CD8-positive, alpha-beta memory T cell (primary cell): Measurements from ENCODE around the gene ZNF22. TPM values are rescaled to one million over a fixed set of nuclear protein-coding genes. Genes with fewer than 3 reads are reported as not detected.
"Not testable (repeated sequence)": the region's sequence is repeated elsewhere in the genome, so short reads cannot be mapped to it uniquely, and the experiment has no call there.

ENCODE experiments used
- CTCF ChIA-PET: fragments of 350-600 bp; sonication (Branson Sonifier 250); formaldehyde crosslinking; loops from one replicate; lab custom pipeline; 2021; ENCODE audit warnings: antibody characterized with exemption; lab: Charles Lee
- POLR2A ChIA-PET: fragments of 350-600 bp; sonication (Branson Sonifier 250); formaldehyde crosslinking; loops from one replicate; lab custom pipeline; 2021; ENCODE audit warnings: antibody characterized with exemption; lab: Charles Lee
- DNase-seq, 5 donors: peaks; one replicate each; pipeline versions ENCODE4 v3.0.0 to v3.0.0-alpha.2; 2020 to 2022; ENCODE audit warnings: mixed read lengths in 1 of 5
- H3K27ac ChIP-seq: one replicate; pipeline ENCODE4 v1.7.0; 2013; ENCODE audit warnings: low read depth, mild to moderate bottlenecking, low read length, moderate library complexity
- H3K27me3 ChIP-seq: 2 replicates; pipeline ENCODE4 v1.7.0; 2013; ENCODE audit warnings: low read length, mild to moderate bottlenecking; ENCODE audit not compliant: insufficient read depth, poor library complexity, severe bottlenecking
- H3K36me3 ChIP-seq: 2 replicates; pipeline ENCODE4 v1.7.0; 2013; ENCODE audit warnings: mild to moderate bottlenecking, low read length, moderate library complexity; ENCODE audit not compliant: insufficient read depth
- H3K4me1 ChIP-seq: 2 replicates; pipeline ENCODE4 v1.7.0; 2013; ENCODE audit warnings: mild to moderate bottlenecking, low read length, moderate library complexity; ENCODE audit not compliant: insufficient read depth
- H3K4me3 ChIP-seq: 2 replicates; pipeline ENCODE4 v1.7.0; 2013; ENCODE audit warnings: mild to moderate bottlenecking, low read length
- H3K9me3 ChIP-seq: 2 replicates; pipeline ENCODE4 v1.7.0; 2013; ENCODE audit warnings: mild to moderate bottlenecking, low read length
- H3K27ac Mint-ChIP-seq, 8 donors: one replicate each; pipeline ENCODE4 v1.8.0; 2020 to 2021; ENCODE audit warnings: mixed read lengths in 8 of 8, mild to moderate bottlenecking in 6 of 8, inconsistent platforms in 3 of 8, moderate library complexity in 3 of 8
- H3K27me3 Mint-ChIP-seq, 2 donors: one replicate each; pipeline ENCODE4 v1.8.0; 2020 to 2021; ENCODE audit warnings: mixed read lengths in 2 of 2, mild to moderate bottlenecking in 1 of 2, moderate library complexity in 1 of 2
- H3K36me3 Mint-ChIP-seq, 3 donors: one replicate each; pipeline ENCODE4 v1.8.0; 2020 to 2021; ENCODE audit warnings: mixed read lengths in 3 of 3, inconsistent platforms in 1 of 3, mild to moderate bottlenecking in 1 of 3
- H3K4me1 Mint-ChIP-seq, 3 donors: one replicate each; pipeline ENCODE4 v1.8.0; 2020 to 2021; ENCODE audit warnings: mixed read lengths in 3 of 3, inconsistent platforms in 1 of 3, mild to moderate bottlenecking in 1 of 3
- H3K4me3 Mint-ChIP-seq, 7 donors: one replicate each; pipeline ENCODE4 v1.8.0; 2020 to 2021; ENCODE audit warnings: mixed read lengths in 7 of 7, mild to moderate bottlenecking in 6 of 7, moderate library complexity in 4 of 7, inconsistent platforms in 2 of 7
- H3K9me3 Mint-ChIP-seq, 5 donors: one replicate each; pipeline ENCODE4 v1.8.0; 2020 to 2022; ENCODE audit warnings: mixed read lengths in 5 of 5, mild to moderate bottlenecking in 3 of 5, moderate library complexity in 2 of 5, inconsistent platforms in 1 of 5
- polyA plus RNA-seq: library from polyadenylated mRNA; unstranded; fragments of 300-500 nt; fragmentation: Illumina TruSeq; gene quantifications from one replicate; pipeline ENCODE4 v1.2.3, GENCODE V29; 2021
- total RNA-seq, 2 experiments: library from RNA; stranded (reverse); gene quantifications; one replicate each; pipeline ENCODE4 v1.2.3, GENCODE V29; 2021

The ZNF22 gene
- total and polyA plus RNA-seq, 3 experiments from 2014 or later = 36.1 to 49.1 (median 37.2) TPM

DNA sequence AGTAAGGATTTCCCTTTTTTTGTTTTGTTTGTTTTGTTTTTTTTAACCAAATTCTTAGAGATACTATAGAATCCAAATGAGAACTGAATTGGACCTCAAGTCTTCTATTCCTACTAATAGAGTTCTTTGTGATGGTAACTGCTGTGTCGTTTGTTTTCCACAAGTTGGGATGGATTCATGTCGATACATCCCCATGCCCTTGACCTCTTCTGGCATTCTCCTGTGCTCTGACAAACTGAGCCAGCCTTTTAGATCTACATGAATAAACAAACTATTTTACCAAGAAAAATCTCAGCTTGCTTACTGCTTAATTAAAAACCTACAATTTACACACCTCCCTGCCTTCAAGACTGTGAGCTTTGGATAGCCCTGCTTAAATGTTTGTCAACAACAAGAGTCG is 3.9 kb downstream of the ZNF22 start:
- no peak overlapping the region for H3K4me3 Mint-ChIP-seq

DNA sequence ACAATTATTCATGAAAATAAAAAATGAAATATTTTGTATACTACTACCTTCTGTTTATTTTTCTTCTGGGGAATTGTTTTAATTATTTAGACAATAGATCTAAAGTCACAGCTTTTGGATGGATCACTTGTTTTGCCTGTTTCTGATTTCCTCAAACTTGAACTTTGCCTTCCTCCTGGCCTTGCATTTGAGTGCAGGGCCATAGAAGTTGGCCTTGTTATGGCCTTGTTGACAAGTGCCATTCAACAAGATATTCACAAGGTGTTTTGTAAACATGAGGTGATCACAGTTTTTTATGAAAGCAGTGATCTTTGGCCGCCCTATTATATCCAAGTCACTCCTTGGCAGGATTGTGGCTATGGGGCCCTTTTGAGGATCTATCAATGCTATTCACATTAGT is 4.6 kb downstream of the ZNF22 start:
- no peak for DNase-seq
- peak overlapping the region in 2 of 8 donors; percentile 23 to 86 for H3K27ac Mint-ChIP-seq
- Histone ChIP-seq H3K4me1 (peaks cover 18% of the 10 kb centered on the region), H3K36me3 (peaks cover 9% of the 10 kb centered on the region), H3K27me3 (no peaks in the 10 kb centered on the region), H3K4me3 (no peak overlapping the region), H3K9me3 (no peaks in the 10 kb centered on the region), H3K27ac (no peak overlapping the region)
- CTCF ChIA-PET = interaction anchor here (0.8 kb wide), 1 partner anchor 72 kb away, joined by 4 read pairs; no protein-coding TSS in a partner anchor
- no peak overlapping the region for H3K4me3 Mint-ChIP-seq
- peaks cover 0 to 18% (median 9%) of the 10 kb centered on the region in 5 donors for H3K9me3 Mint-ChIP-seq
- H3K4me1 Mint-ChIP-seq = peaks cover 30 to 44% (median 31%) of the 10 kb centered on the region in 3 donors
- no peaks in the 10 kb centered on the region for H3K27me3 Mint-ChIP-seq
- H3K36me3 Mint-ChIP-seq = peaks cover 14 to 36% (median 32%) of the 10 kb centered on the region in 3 donors
- POLR2A ChIA-PET = no interaction called here

More for the DNA sequence above, 3.9 kb downstream of the ZNF22 start:
- H3K27me3 Mint-ChIP-seq = peaks cover 0 to 2% of the 10 kb centered on the region in 2 donors
- peaks cover 14 to 36% (median 32%) of the 10 kb centered on the region in 3 donors for H3K36me3 Mint-ChIP-seq
- Histone ChIP-seq H3K4me3 (no peak overlapping the region), H3K36me3 (peaks cover 9% of the 10 kb centered on the region), H3K27me3 (no peaks in the 10 kb centered on the region), H3K4me1 (peaks cover 22% of the 10 kb centered on the region), H3K27ac (no peak overlapping the region), H3K9me3 (no peaks in the 10 kb centered on the region)
- H3K9me3 Mint-ChIP-seq = peaks cover 0 to 18% (median 9%) of the 10 kb centered on the region in 5 donors
- peak overlapping the region in 3 of 8 donors; percentile 22 to 50 (median 45) for H3K27ac Mint-ChIP-seq
- ChIA-PET POLR2A (no interaction called here), CTCF (interaction anchor here (0.8 kb wide), 1 partner anchor 72 kb away, joined by 4 read pairs; no protein-coding TSS in a partner anchor)
- DNase-seq = no peak
- H3K4me1 Mint-ChIP-seq = peaks cover 36 to 50% (median 37%) of the 10 kb centered on the region in 3 donors

- no peak for DNase-seq
- Histone ChIP-seq H3K9me3 (no peaks in the 10 kb centered on the region), H3K4me3 (no peak overlapping the region), H3K36me3 (peaks cover 9% of the 10 kb centered on the region), H3K4me1 (peaks cover 13% of the 10 kb centered on the region), H3K27ac (no peak overlapping the region), H3K27me3 (no peaks in the 10 kb centered on the region)
- H3K4me3 Mint-ChIP-seq = no peak overlapping the region
- H3K9me3 Mint-ChIP-seq = peaks cover 0 to 18% (median 9%) of the 10 kb centered on the region in 5 donors
- no peaks in the 10 kb centered on the region for H3K27me3 Mint-ChIP-seq
- H3K27ac Mint-ChIP-seq = peak overlapping the region in 4 of 8 donors; percentile 9 to 72 (median 37)
- ChIA-PET POLR2A (interaction anchor here (0.6 kb wide), 1 partner anchor 1757 kb away, joined by 3 read pairs; no protein-coding TSS in a partner anchor), CTCF (no interaction called here)
- H3K36me3 Mint-ChIP-seq = peaks cover 14 to 32% (median 32%) of the 10 kb centered on the region in 3 donors
- peaks cover 24 to 35% (median 24%) of the 10 kb centered on the region in 3 donors for H3K4me1 Mint-ChIP-seq
Observed at GRCh38 chr10:45006276-45007030, 5.7 kb downstream of the ZNF22 start.

GRCh38 chr10:45008524-45009161 is 7.9 kb downstream of the ZNF22 start:
- Mint-ChIP-seq H3K36me3 (peaks cover 10 to 19% (median 19%) of the 10 kb centered on the region in 3 donors), H3K4me1 (peaks cover 7 to 13% (median 8%) of the 10 kb centered on the region in 3 donors), H3K9me3 (peaks cover 0 to 9% (median 4%) of the 10 kb centered on the region in 5 donors), H3K27me3 (no peaks in the 10 kb centered on the region), H3K4me3 (no peak overlapping the region), H3K27ac (no peak overlapping the region)
- Histone ChIP-seq H3K36me3 (peaks cover 6% of the 10 kb centered on the region), H3K4me3 (no peak overlapping the region), H3K27ac (no peak overlapping the region), H3K4me1 (no peaks in the 10 kb centered on the region), H3K9me3 (no peaks in the 10 kb centered on the region), H3K27me3 (no peaks in the 10 kb centered on the region)
- CTCF ChIA-PET = no interaction called here
- peak in 2 of 5 donors; percentile 48 to 59 for DNase-seq
- POLR2A ChIA-PET = no interaction called here

GRCh38 chr10:45014557-45014956 is 13.8 kb downstream of the ZNF22 start:
- H3K27me3 ChIP-seq, CTCF ChIA-PET, H3K27ac Mint-ChIP-seq, H3K9me3 ChIP-seq, H3K36me3 ChIP-seq, H3K4me1 ChIP-seq, POLR2A ChIA-PET, H3K4me3 Mint-ChIP-seq, H3K27ac ChIP-seq, H3K9me3 Mint-ChIP-seq, H3K4me1 Mint-ChIP-seq, H3K4me3 ChIP-seq, H3K36me3 Mint-ChIP-seq, DNase-seq, H3K27me3 Mint-ChIP-seq: not testable (repeated sequence)

DNA sequence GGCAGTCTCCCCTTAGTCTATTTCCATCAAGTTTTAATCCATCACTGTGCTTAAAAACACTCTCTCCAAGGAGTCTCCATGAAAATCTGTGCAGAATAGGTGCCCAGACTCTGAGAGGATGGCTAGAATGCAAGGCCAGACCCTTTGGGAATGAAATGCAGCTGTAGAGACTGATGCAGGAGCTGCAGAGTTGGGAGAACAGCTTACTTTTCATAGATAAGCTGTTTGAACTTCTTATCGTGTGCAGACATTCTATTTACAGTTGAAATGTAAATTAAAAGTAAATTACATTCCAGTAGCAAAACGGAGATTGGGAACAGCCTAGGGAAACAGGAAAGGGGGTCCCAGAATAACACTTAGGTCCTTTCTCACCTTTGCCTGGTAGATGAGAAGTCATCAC is 14.9 kb downstream of the ZNF22 start:
- Mint-ChIP-seq H3K27me3 (no peaks in the 10 kb centered on the region), H3K27ac (no peak overlapping the region), H3K4me1 (no peaks in the 10 kb centered on the region), H3K4me3 (no peak overlapping the region), H3K9me3 (no peaks in the 10 kb centered on the region), H3K36me3 (no peaks in the 10 kb centered on the region)
- DNase-seq = no peak
- POLR2A ChIA-PET = no interaction called here
- H3K4me1 ChIP-seq = no peaks in the 10 kb centered on the region
- no peaks in the 10 kb centered on the region for H3K9me3 ChIP-seq
- CTCF ChIA-PET = no interaction called here
- no peaks in the 10 kb centered on the region for H3K27me3 ChIP-seq
- no peaks in the 10 kb centered on the region for H3K36me3 ChIP-seq
- no peak overlapping the region for H3K4me3 ChIP-seq
- no peak overlapping the region for H3K27ac ChIP-seq

DNA sequence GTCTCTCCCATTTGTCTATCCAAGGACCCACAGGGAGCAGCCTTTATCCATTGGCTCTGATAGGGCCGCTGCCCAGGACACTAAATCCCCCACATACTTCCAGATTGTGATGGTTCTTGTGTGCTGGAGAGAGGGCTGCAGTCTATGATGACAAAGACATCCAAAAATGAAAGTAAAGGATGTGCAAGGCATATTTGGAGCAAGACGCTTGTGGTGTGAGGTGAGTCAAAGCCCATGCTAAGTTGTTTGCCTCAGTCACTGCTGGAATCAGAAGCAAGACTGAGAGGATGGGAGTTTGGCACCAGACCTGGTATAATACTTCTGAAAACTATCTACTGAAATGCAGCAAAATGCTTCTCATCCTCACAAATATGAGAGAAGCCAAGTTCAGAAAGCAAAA is 22.7 kb downstream of the ZNF22 start:
- DNase-seq = no peak
- Histone ChIP-seq H3K27me3 (no peaks in the 10 kb centered on the region), H3K27ac (no peak overlapping the region), H3K4me1 (no peaks in the 10 kb centered on the region), H3K4me3 (no peak overlapping the region), H3K36me3 (no peaks in the 10 kb centered on the region), H3K9me3 (no peaks in the 10 kb centered on the region)
- Mint-ChIP-seq H3K4me1 (no peaks in the 10 kb centered on the region), H3K36me3 (peaks cover 1 to 22% (median 5%) of the 10 kb centered on the region in 3 donors), H3K9me3 (peaks cover 4 to 17% (median 14%) of the 10 kb centered on the region in 5 donors), H3K4me3 (no peak overlapping the region), H3K27me3 (peaks cover 2 to 6% of the 10 kb centered on the region in 2 donors), H3K27ac (no peak overlapping the region)
- ChIA-PET CTCF (no interaction called here), POLR2A (no interaction called here)

DNA sequence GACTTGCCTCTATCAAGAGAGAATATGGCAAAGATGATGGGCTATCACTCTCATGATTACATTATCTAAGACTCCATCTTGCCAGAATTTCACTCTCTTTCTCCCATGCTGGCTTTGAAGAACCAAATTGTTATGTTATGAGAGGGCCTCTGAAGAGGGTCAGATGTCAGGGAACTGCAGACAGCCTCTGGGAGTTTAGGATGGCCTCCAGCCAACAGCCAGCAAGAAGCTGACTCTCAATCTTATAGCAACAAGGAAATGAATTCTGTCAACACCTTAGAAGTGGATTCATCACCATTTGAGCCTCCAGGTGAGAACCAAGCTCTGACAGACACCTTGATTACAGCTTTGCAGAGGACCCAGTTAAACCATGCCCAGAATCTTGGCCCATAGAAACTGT is 33.6 kb downstream of the ZNF22 start:
- Histone ChIP-seq H3K27me3 (no peaks in the 10 kb centered on the region), H3K4me1 (no peaks in the 10 kb centered on the region), H3K4me3 (no peak overlapping the region), H3K36me3 (no peaks in the 10 kb centered on the region), H3K9me3 (no peaks in the 10 kb centered on the region), H3K27ac (no peak overlapping the region)
- peaks cover 18 to 36% (median 29%) of the 10 kb centered on the region in 5 donors for H3K9me3 Mint-ChIP-seq
- no peaks in the 10 kb centered on the region for H3K4me1 Mint-ChIP-seq
- POLR2A ChIA-PET = no interaction called here
- peaks cover 0 to 20% (median 4%) of the 10 kb centered on the region in 3 donors for H3K36me3 Mint-ChIP-seq
- CTCF ChIA-PET = interaction anchor here (1.0 kb wide), 1 partner anchor 46 kb away, joined by 3 read pairs; no protein-coding TSS in a partner anchor
- no peak overlapping the region for H3K4me3 Mint-ChIP-seq
- H3K27ac Mint-ChIP-seq = no peak overlapping the region
- no peak for DNase-seq
- H3K27me3 Mint-ChIP-seq = peaks cover 7 to 33% of the 10 kb centered on the region in 2 donors
